SKM-1 treated with dmso at 0.1 percent for 144 hours (cell line): ENCODE data around the gene SNX13.

Source experiments
- DNase-seq: peaks from one replicate; lab custom pipeline; 2025; ENCODE audit not compliant: unreplicated experiment; lab: John Stamatoyannopoulos, UW

The SNX13 gene

DNA sequence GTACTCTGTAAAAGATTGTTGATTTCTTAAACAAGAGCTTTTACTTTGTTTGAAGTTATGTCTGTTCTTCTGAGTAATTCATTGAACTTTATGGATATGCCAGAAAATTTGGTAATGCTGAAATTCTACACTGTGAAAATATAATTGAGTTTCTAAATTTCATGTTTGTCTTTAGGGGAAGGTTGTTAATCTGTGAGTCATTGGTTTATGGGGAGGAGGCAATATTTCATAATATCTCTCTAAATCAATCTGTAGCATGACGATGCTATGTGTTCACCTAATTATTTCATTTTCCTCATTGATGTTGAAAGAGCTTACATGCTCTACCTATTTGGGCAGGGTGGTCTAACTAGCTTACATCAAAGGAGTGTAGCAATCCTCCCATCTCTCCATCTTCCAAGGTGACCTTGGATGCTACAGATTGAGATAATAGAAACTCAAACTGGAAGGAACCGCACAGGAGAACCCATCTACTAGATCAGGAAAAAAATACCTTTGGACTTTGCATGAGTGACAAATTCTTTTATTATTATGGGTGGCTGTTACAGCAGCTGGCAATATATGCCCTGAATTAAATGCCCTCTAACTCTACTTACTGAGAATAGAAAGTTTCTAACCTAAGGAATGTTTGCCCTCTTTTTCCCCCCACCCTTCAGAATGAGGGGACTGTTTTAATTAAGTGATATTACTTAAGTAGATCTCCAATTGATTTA lies 8.4 kb upstream of the SNX13 start:
- no peak for DNase-seq

DNA sequence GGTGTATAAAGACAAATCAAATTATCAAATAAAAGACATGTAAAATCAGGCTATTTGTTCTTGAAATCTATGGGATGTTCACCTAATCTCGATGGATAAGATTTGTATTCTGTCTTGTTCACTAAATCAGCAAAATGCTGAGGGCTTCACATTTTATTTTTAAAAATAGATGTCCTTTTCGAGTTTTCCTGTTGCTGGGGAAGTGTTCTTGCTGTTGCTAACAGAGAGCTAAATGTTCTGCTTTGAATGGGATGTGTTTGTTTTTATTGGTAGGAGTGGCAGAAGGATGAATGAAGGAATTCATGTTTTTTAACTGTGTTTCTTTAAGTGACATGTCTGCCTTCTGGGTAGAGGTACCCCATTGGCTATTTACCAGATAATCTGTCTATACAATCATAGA lies 7.3 kb upstream of the SNX13 start:
- no peak for DNase-seq

DNA sequence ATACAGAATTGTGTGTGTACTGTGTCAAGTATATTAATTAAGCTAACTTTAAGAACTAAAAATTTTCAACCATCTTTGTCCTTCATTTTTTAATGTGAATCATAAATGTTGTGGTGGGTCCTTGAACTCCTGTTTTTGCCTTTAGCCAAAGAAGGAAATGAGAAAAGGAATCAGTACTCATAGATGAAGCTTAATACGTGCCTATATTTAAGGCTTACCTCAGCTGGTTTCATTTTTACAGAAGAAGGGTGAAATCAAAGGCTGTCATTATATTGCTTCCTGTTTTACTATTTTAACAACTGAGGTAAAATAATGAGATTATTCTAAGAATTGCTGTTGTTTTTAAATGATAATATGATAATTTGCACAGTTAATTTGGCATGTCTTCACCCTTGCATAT lies 6.3 kb upstream of the SNX13 start:
- DNase-seq, result no peak

GRCh38 chr7:17944720-17945119 lies 4.4 kb upstream of the SNX13 start:
- DNase-seq, result no peak

DNA sequence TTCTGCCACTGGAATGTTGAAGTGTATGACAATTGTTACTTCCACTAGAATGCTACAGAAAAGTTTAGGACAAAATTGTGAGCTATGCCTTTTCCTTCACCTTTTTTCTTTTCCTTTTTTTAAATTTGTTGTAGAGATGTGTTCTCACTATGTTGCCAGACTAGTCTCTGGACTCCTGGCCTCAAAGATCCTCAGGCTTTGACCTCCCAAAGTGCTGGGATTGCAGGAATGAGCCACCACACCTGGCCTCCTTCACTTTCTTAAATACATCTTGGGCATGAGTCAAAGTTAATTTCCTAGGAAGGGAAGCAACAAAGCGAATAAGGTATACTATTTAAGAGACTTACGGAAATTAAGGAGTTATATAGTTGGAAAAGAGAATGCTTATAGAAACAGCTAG lies 2.7 kb upstream of the SNX13 start:
- DNase-seq, result no peak

DNA sequence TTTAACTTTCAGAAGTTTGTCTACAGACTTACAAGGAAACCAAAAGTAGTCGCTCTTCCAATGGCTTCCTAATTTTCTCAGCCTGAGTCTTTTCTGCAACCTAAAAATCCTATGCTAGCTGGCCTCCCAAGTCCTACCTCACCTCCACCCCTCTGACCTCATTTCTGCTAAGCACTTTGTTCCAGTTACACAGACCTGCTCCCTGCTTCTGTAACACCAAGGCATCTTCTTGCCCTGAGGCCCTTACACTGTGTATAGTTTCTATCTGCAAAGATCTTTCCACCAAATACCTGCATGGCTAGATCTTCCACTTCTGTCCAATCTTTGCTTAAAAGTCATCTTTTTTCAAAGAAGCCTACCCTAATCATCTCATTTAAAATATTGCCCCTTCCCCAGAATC lies 1.9 kb upstream of the SNX13 start:
- DNase-seq, result no peak

- no peak for DNase-seq
These were observed 697 bp upstream of the SNX13 start for GRCh38 chr7:17940951-17941431.

- DNase-seq, result no peak
These were observed 540 bp downstream of the SNX13 start for GRCh38 chr7:17939606-17940301.

- peak; percentile 68 for DNase-seq
These were observed 1.1 kb downstream of the SNX13 start for GRCh38 chr7:17939211-17939605.

GRCh38 chr7:17937506-17938120 lies 2.7 kb downstream of the SNX13 start:
- no peak for DNase-seq

DNA sequence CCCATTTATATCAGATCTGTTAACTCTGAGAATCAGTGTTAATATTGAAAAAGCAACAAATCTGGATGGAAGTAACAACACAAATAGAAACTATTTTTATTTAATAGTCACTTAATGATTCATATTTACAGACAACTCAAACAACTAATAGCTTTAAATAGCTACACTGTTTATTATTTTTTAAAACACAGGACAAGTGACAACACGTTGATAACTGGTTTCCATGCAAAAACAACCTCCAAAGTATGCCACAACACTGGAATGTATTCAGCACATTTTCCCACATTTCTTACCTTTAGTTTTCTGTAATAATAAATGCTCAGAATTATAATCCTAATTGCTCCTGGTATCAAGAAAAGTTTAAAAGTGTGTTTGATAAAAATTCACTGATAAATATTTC lies 4.0 kb downstream of the SNX13 start:
- no peak for DNase-seq

DNA sequence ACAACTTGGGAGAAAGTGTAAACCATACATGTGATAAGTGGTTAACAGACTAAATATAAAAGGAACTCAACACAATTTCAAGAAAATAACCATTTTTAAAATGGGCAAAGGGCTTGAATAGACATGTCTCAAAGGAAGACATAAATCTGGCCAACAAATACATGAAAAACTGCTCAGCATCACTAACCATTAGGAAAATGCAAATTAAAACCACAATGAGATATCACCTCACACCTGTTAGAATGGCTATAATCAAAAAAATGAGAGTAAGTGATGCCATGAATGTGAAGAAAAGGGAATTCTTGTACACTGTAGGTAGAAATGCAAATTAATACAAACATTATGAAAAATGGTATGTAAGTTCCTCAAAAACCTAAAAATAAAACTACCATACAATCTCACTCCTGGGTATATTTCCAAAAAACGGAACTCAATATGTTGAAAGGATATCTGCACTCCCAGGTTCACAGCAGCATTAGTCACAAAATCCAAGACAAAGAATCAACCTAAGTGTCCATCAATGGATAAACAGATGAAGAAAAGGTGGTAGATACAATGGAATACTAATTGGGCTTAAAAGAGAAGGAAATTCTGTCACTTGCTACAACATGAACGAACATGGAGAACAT lies 5.6 kb downstream of the SNX13 start:
- DNase-seq, result peak; percentile 66

DNA sequence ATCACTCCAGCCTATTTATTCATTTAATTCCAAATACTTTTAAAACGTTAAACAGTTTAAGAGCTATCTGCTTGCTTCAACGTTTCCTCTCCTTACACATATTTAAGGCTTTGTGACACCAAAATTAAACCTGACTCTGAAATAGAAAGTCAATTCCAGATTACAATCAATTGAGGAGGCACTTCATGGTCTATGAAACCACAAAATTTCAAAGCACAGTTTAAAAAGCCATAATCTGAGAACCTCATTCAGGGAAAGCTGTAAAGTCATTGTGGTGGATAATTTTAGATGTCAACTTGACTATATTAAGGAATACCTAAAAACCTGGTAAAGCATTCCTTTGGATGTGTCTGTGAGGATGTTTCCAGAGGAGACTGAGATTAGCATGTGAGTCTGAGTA lies 6.2 kb downstream of the SNX13 start:
- DNase-seq, result no peak

- no peak for DNase-seq
These were observed 7.5 kb downstream of the SNX13 start for GRCh38 chr7:17932770-17933169.

- DNase-seq, result no peak
These were observed 9.2 kb downstream of the SNX13 start for GRCh38 chr7:17931069-17931468.

- no peak for DNase-seq
These were observed 9.7 kb downstream of the SNX13 start for GRCh38 chr7:17930546-17930945.

GRCh38 chr7:17929647-17930395 lies 10.5 kb downstream of the SNX13 start:
- DNase-seq, result no peak

DNA sequence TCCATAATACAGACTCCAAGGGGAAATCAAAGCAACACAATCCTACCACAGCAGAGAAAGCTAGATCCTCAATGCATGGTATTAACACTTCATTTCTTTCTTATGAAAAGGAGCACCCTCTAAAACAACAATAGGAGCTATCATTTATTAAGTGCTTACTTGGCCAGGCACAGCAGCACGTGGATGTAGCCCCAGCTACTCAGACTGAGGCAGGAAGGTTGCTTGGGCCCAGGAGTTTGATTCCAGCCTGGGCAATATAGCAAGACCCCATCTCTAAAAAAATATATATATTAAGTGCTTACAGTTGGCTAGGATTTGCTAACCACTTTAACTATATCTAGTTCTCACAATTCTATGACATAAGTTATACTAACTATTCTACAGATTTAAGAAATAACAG lies 12.2 kb downstream of the SNX13 start:
- no peak for DNase-seq

GRCh38 chr7:17921857-17922416 lies 18.4 kb downstream of the SNX13 start:
- no peak for DNase-seq

DNA sequence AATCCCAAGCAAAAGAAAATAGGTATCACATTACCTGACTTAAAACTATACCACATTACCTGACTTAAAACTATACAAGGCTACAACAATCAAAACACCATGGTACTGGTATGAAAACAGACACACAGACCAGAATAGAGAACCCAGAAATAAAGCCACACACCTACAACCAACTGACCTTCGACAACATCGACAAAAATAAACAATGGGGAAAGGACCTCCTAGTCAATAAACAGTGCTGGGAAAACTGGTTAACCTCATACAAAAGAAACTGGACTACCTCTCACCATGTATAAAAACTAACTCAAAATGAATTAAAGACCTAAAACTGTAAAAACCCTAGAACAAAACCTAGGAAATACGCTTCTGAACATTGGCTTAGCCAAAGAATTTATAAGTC lies 22.5 kb downstream of the SNX13 start:
- DNase-seq, result no peak

DNA sequence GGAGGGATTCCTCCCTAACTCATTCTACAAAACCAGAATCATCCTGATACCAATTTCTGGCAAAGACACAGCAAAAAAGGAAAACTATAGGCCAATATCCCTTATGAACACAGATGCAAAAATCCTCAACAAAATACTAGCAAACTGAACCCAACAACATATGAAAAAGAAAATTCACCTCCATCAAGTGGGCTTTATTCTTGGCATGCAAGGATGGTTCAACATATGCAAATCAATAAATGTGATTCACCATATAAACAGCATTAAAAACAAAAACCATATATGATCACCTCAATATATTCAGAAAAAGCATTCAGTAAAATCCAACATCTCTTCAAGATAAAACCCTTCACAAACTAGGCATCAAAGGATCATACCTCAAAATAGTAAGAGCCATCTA lies 23.5 kb downstream of the SNX13 start:
- no peak for DNase-seq
